ENCODE results near the gene CENPA. TPM values are rescaled to one million over a fixed set of nuclear protein-coding genes. Genes with fewer than 3 reads are reported as not detected.

CENPA gene
- polyA plus RNA-seq, 2 of the 4 experiments (the other 2 are of a cell fraction): 45.7 to 46.0 TPM

DNA sequence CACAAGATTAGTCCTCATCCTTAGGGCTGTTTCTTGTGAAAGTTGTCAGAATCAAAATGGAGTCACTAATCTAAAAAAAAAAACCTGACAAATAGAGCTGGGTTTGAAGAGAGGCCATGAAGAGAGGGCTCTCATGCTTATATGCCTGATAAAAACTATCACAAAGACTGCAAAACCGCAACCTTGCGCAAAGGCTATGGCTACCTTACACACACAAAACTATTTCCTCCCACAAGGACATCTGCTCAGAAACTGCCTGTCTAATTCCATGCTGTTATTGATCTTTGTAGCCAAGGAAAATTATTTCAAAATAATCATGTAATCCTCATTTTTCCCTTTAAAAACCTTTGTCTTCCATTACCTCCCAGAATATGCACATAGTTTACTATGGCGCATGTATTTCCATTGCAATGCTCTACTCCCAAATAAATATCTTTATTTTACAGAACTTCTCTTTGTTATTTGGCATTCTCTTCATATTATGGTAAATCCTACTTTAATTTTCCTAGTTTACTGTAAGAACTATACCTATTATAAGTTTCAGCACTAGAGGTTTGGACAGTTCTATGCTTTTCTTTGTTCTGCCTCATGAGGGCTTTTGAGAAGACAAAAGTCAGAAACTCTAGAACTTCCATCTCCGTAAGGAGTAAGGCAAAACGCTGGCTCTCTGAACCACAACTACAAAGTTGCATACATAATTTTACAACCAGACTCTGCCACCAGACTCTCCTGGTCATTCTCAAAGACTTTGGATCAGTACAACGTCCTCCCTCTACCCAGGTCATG, 52.5 kb downstream of the CENPA start:
- WGBS (ENCODE audit: missing lambda C conversion rate): 50% methylated on average over 6 of the region's 6 CpGs
- TF ChIP-seq, protein P1, sequence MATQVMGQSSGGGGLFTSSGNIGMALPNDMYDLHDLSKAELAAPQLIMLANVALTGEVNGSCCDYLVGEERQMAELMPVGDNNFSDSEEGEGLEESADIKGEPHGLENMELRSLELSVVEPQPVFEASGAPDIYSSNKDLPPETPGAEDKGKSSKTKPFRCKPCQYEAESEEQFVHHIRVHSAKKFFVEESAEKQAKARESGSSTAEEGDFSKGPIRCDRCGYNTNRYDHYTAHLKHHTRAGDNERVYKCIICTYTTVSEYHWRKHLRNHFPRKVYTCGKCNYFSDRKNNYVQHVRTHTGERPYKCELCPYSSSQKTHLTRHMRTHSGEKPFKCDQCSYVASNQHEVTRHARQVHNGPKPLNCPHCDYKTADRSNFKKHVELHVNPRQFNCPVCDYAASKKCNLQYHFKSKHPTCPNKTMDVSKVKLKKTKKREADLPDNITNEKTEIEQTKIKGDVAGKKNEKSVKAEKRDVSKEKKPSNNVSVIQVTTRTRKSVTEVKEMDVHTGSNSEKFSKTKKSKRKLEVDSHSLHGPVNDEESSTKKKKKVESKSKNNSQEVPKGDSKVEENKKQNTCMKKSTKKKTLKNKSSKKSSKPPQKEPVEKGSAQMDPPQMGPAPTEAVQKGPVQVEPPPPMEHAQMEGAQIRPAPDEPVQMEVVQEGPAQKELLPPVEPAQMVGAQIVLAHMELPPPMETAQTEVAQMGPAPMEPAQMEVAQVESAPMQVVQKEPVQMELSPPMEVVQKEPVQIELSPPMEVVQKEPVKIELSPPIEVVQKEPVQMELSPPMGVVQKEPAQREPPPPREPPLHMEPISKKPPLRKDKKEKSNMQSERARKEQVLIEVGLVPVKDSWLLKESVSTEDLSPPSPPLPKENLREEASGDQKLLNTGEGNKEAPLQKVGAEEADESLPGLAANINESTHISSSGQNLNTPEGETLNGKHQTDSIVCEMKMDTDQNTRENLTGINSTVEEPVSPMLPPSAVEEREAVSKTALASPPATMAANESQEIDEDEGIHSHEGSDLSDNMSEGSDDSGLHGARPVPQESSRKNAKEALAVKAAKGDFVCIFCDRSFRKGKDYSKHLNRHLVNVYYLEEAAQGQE (IDR thresholded peaks at IDR 0.05): peak; percentile 97
- TF ChIP-seq BHLHE40 (IDR thresholded peaks at IDR 0.05; ENCODE audit: low read depth, low read length): no peak
- peak; percentile 94 for TF ChIP-seq EHMT2 (IDR thresholded peaks at IDR 0.05; ENCODE audit: low read depth)
- peak; percentile 22 for TF ChIP-seq MAFK (IDR thresholded peaks at IDR 0.05; ENCODE audit: partially characterized antibody)
- CTCF ChIA-PET: interaction anchor here (0.7 to 25.2 kb wide), 2 partner anchors 110 to 845 kb away, joined by 3 to 669 read pairs; no protein-coding TSS in a partner anchor
- POLR2A ChIA-PET: no interaction called here
- H3K4me3 ChIP-seq: no peak overlapping the region
- ATAC-seq (peak in 1 of 2 experiments; percentile 51; a peak in 3 of 6 replicates), DNase-seq (ENCODE audit: low read depth in 1 of 2, low spot score in 1 of 2) (no peak), FAIRE-seq (no peak)
- peaks cover 7% of the 10 kb centered on the region; the same call in 1 of the 3 replicates for H3K9me3 ChIP-seq
- H3K4me2 ChIP-seq: no peak overlapping the region
- H3K4me1 ChIP-seq: no peaks in the 10 kb centered on the region
- H3K27ac ChIP-seq: no peak overlapping the region

DNA sequence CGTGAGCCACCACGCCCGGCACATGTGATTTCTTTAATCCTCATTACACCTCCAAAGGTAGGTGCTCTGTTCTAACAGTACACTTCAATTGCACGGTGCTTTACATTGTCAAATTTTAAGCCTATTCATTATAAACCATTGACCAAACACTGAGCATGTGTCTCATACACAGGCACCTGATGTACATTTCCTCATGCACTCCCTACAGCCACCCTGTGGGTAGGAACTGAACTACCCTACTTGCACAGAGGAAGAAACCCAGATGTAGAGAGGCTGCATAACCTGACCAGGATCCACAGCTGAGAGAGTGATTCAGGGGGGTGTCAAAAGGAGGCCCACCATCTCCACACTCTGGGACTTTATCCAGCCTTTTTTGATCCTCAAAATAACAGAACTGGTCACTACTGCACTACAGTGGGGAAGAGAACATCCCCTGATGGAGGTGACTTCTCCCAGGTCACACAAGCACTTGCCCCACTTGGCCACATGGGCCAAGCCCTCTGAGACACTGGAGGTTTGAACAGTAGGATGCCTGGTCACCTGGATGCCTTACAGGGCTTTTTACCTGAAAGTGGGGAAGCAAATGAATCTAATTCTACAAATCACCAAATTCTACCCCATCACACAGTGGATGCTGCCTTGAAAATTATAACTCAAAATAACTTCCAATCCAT, 55.2 kb downstream of the CENPA start:
- ChIA-PET POLR2A (no interaction called here), CTCF (interaction anchor here (0.7 to 25.2 kb wide), 7 partner anchors 11 to 316 kb away, joined by 4 to 669 read pairs (median 128); no protein-coding TSS in a partner anchor)
- DNase-seq (ENCODE audit: low read depth in 1 of 2, low spot score in 1 of 2) (peak; percentile 48 to 58), ATAC-seq (peak; percentile 83 to 91), FAIRE-seq (no peak)
- Histone ChIP-seq H3K4me1 (peaks cover 2% of the 10 kb centered on the region; the same call in 2 of the 3 replicates), H3K9me3 (peaks cover 7% of the 10 kb centered on the region; the same call in 1 of the 3 replicates), H3K4me3 (no peak overlapping the region), H3K27ac (no peak overlapping the region), H3K4me2 (no peak overlapping the region)
- 6% methylated on average over 4 of the region's 4 CpGs for WGBS (ENCODE audit: missing lambda C conversion rate)
- TF ChIP-seq SMC3 (IDR thresholded peaks at IDR 0.05) (0 out of 3 replicates have a peak, but pooled peaks have one; percentile 17), HOXA7 (CRISPR knock-in tag; IDR thresholded peaks at IDR 0.05) (no peak), RAD21 (conservative IDR thresholded peaks at IDR 0.05 in 1 of 2, IDR thresholded peaks at IDR 0.05 in 1 of 2) (0 out of 5 replicates have a peak, but pooled peaks of 1 of the 2 experiments have one; percentile 24), POLR2AphosphoS2 (conservative IDR thresholded peaks at IDR 0.05; ENCODE audit: low read length) (no peak)

DNA sequence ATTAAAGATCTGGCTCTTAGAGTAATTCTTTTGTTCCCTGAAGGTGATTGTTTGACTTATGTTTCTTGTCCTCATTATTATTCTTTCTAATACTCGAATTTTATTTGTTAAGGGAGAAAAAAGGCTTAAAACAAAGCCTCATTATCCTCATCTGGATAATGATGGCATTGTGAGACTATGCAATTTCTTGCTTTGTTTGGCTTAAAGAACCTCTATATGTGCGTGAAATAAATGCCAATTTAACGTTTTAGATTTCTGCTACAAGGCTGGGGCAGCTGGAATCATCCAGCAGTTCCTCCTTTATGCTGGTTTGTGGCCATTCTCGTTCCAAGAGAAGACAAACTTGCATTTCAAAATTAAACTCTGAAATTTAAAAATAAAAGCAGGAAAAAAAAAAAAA, 57.2 kb downstream of the CENPA start:
- Histone ChIP-seq H3K4me2 (no peak overlapping the region), H3K9me3 (no peaks in the 10 kb centered on the region), H3K4me1 (peaks cover 9% of the 10 kb centered on the region; the same call in 2 of the 3 replicates), H3K4me3 (no peak overlapping the region), H3K27ac (no peak overlapping the region)
- WGBS (ENCODE audit: missing lambda C conversion rate): 16% methylated on average over 4 of the region's 4 CpGs
- ChIA-PET POLR2A (no interaction called here), CTCF (interaction anchor here (0.6 to 25.2 kb wide), 11 partner anchors 9 to 264 kb away, joined by 3 to 669 read pairs (median 20); no protein-coding TSS in a partner anchor)
- no peak for TF ChIP-seq GATA3 (IDR thresholded peaks at IDR 0.05; ENCODE audit: borderline replicate concordance)
- no peak for TF ChIP-seq EHF (CRISPR knock-in tag; IDR thresholded peaks at IDR 0.05)
- no peak for TF ChIP-seq ZFP36 (IDR thresholded peaks at IDR 0.05; ENCODE audit: borderline replicate concordance, partially characterized antibody)
- FAIRE-seq (no peak), ATAC-seq (no peak), DNase-seq (ENCODE audit: low read depth in 1 of 2, low spot score in 1 of 2) (no peak)

Other genes starting within 250 kb of the CENPA start
- gene CIB4, start 144.7 kb upstream of the CENPA start, polyA plus RNA-seq (2011; rRNA removed): 1.0 and 2.7 TPM in 2 replicates
- 0.30 to 0.76 TPM in 2 of 3 replicates, not detected in the other for gene CIB4, start 144.7 kb upstream of the CENPA start, polyA plus RNA-seq (2017; fragmentation: RNase III; extraction: RNeasy Plus Mini Kit Qiagen cat#74134 plus additional on column Dnase treatment)
- gene KCNK3, start 93.3 kb upstream of the CENPA start, polyA plus RNA-seq (2011; rRNA removed): 2.8 and 3.5 TPM in 2 replicates
- 1.6 to 3.4 TPM (median 2.4 TPM) in 3 replicates for gene KCNK3, start 93.3 kb upstream of the CENPA start, polyA plus RNA-seq (2017; fragmentation: RNase III; extraction: RNeasy Plus Mini Kit Qiagen cat#74134 plus additional on column Dnase treatment)
- gene SLC35F6, start 21.8 kb upstream of the CENPA start, polyA plus RNA-seq (2011; rRNA removed): 41.3 and 55.7 TPM in 2 replicates
- 40.1 to 47.6 TPM (median 46.9 TPM) in 3 replicates for gene SLC35F6, start 21.8 kb upstream of the CENPA start, polyA plus RNA-seq (2017; fragmentation: RNase III; extraction: RNeasy Plus Mini Kit Qiagen cat#74134 plus additional on column Dnase treatment)
- gene DPYSL5, start 62.1 kb downstream of the CENPA start, polyA plus RNA-seq (2011; rRNA removed): 2.4 and 2.5 TPM in 2 replicates
- 6.8 to 8.3 TPM (median 8.2 TPM) in 3 replicates for gene DPYSL5, start 62.1 kb downstream of the CENPA start, polyA plus RNA-seq (2017; fragmentation: RNase III; extraction: RNeasy Plus Mini Kit Qiagen cat#74134 plus additional on column Dnase treatment)
- gene MAPRE3, start 184.6 kb downstream of the CENPA start, polyA plus RNA-seq (2011; rRNA removed): 12.0 and 12.1 TPM in 2 replicates
- gene MAPRE3, start 184.6 kb downstream of the CENPA start, polyA plus RNA-seq (2017; fragmentation: RNase III; extraction: RNeasy Plus Mini Kit Qiagen cat#74134 plus additional on column Dnase treatment): 19.3 to 21.8 TPM (median 21.5 TPM) in 3 replicates
- gene TMEM214, start 246.9 kb downstream of the CENPA start, polyA plus RNA-seq (2011; rRNA removed): 74.9 and 106 TPM in 2 replicates
- 48.1 to 57.0 TPM (median 54.3 TPM) in 3 replicates for gene TMEM214, start 246.9 kb downstream of the CENPA start, polyA plus RNA-seq (2017; fragmentation: RNase III; extraction: RNeasy Plus Mini Kit Qiagen cat#74134 plus additional on column Dnase treatment)

Data from A549 (cell line).